ENCODE results near the gene CPTP. TPM values are rescaled to one million over a fixed set of nuclear protein-coding genes. Genes with fewer than 3 reads are reported as not detected.
A peak's percentile ranks its signal among the peaks of the same experiment; 100 is the strongest.

Gene CPTP
- total RNA-seq, 1 donor from 2014 or later: 16.3 TPM

GRCh38 chr1:1348420-1349255, 24.0 kb downstream of the CPTP start:
- DNase-seq (ENCODE audit: low read depth in 2 of 2): peak; percentile 44 to 64

DNA sequence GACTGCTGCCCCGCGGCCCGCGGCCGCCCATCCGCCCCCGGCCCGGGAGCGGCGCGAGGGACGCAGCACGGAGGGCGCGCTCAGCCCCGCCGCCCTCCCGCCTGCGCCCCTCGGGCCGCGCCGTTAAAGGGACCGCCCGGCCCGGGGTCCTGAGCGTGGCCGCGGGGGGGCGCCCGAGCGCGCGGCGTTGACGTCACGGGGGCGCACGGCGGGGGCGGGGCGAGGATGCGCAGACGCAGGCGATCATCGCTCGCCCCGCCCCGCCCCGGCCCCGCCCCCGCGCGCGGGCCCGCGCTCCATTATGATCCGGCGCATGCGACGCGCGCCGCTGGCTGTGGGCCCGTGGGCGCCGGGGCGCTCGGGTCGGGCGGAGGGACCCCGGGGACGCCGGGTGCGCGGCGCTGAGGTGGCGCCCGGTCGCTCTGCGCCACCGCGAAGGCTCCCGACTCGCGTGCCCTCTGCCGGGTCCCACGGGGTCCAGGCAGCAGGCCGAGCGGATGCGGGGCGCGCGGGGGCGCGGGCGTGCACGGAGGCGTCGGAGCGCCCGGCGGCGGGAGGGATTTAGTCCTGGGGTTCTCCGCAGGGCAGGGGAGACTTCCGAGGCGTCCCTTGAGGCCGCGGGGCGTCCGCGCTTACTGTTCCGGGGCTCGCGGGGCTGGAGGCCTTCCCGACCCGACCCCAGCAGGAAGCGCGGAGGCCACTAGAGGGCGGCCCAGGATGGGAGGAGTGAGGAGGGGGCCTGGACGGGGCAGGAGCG, 24.8 kb downstream of the CPTP start, which contains the start of gene DVL1:
TSS of gene DVL1 (minus strand) at position 163 of the 757 bp plus-strand sequence. CDS start 353 bp downstream, outside the sequence.
- peak; percentile 58 to 76 for DNase-seq (ENCODE audit: low read depth in 2 of 2)

GRCh38 chr1:1351511-1352427, 27.2 kb downstream of the CPTP start:
- DNase-seq (ENCODE audit: low read depth in 2 of 2): no peak

DNA sequence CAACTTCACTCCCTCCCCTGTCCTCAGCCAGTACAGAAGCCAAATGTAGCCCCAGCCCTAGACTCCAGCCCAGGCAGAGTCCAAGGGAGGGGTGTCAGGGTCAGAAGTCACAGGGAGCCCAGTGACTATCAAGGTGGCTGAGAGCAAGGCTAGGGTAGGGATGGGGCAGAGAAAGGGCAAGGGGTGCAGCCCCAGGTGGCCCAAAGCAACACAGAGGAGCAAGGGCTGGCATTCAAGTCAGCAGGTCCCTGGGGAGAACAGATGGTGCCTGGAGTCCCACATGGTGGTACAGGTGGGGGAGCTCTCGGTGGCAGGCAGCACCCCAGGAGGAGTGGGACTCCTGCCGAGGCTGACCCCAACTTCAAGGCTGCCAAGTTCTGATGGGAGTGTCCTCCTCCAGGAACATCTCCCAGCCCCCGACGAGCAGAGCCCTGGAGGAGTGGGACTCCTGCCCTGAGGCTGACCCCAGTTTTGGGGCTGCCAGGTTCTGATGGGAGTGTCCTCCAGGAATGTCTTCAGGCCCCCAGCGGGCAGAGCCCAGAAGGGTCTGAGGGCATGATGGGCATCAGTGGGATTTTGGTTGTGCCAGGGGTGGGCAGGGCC, 28.3 kb downstream of the CPTP start:
- no peak for DNase-seq (ENCODE audit: low read depth in 2 of 2)

- DNase-seq (ENCODE audit: low read depth in 2 of 2): no peak
These were observed 29.0 kb downstream of the CPTP start for GRCh38 chr1:1353389-1354151.

DNA sequence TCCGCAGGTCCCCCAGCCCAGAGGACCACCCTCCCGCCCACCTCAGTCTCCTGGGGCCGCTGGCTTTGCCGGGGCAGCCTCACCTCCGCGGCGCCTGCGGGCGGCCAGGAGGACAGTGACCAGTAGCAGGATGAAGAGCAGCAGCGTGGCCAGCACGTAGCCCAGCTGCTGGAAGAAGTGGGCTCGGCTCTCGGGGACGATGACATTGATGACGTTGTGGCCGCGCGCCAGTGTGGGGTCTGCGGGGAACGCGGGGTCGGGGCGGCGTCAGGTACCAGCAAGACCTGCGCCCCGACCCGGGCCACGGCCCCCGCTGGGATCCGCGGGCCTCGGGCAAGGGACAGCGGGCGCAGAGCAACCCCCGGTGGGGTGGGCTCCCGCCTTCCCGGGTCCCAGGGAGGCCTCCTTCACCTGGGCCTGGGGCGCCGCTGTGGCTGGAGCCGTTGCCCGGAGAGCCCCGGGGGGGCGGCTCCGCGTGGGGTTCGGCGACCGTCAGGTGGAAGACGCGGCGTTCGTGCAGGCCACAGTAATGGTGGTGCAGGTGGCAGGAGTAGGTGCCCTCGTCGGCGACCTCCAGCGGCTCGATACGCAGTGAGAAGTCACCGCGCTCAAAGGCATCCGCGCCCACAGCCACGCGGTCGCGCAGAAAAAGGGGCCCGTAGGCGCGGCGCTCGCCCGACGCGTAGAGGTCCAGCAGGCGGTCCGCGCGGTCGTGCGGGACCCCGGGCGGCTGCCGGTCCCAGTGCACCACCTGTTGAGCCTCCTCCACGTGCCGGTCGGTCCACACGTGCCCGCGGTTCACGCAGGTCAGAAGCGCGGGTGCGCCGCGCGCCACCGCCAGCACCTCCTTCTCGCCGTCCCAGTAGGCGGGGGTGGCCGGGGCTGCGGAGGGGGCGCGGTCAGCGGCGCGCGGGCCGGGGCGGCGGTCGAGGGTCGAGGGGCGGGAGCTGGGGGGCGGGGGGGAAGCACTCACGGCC, 30.0 kb downstream of the CPTP start:
- no peak for DNase-seq (ENCODE audit: low read depth in 2 of 2)

DNA sequence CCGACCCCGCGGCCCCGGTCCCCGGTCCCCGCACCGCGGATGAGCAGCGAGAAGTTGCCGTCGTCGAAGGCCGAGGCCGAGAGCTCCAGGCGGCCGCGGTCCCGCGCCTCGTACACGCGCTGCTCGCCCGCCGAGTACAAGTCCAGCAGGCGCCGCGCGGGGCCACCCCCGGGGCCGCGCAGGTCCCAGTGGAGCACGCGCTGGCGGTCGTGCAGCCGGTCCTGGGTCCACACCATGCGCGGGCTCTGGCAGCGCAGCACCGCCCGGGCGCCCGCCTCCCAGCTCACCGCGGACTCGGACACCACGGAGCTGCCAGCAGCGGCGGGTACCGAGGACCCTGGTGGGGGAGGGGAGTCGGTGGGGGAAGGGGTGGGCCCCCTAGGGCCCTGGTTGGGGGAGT, 30.8 kb downstream of the CPTP start:
- DNase-seq (ENCODE audit: low read depth in 2 of 2): peak; percentile 29 to 55

- no peak for DNase-seq (ENCODE audit: low read depth in 2 of 2)
These were observed 31.7 kb downstream of the CPTP start for GRCh38 chr1:1356166-1356795.

GRCh38 chr1:1356796-1357401, 32.3 kb downstream of the CPTP start:
- DNase-seq (ENCODE audit: low read depth in 2 of 2): no peak

DNA sequence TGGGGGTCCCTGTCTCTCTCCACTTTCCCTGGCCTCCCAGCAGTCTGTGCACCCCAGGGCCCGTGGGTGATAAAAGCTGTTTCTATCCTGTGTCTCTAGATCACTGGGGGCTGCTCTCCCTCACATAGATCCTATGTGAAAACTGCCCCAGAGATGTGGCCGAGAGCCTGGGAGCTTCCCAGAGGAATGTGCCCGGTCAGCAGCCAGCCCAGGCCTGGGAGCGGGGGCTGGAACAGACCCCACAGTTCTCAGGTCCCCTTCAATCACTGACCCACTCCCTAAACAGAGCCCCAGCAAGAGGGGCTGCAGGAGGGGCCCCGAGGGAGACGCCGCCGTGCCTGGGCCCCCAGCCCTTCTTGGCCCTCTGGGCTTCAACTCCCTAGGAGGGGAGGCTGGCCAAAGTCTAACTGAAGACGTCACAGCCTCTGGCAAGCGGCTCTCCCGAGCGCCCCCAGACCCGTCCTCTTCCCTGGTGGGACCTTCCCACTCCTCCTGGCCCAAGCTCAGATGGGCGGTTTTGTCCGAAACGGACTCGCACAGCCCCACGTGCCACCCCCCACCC, 33.4 kb downstream of the CPTP start:
- no peak for DNase-seq (ENCODE audit: low read depth in 2 of 2)

GRCh38 chr1:1358433-1359271, 34.0 kb downstream of the CPTP start, which contains the start of gene MXRA8:
TSS of gene MXRA8 (minus strand) at chr1:1358555. CDS start at chr1:1358504, 51 bp downstream.
- DNase-seq (ENCODE audit: low read depth in 2 of 2): no peak

GRCh38 chr1:1359308-1359663, 34.7 kb downstream of the CPTP start:
- no peak for DNase-seq (ENCODE audit: low read depth in 2 of 2)

- peak in 1 of 2 donors; percentile 61 for DNase-seq (ENCODE audit: low read depth in 2 of 2)
These were observed 35.3 kb downstream of the CPTP start for GRCh38 chr1:1359664-1360468.

DNA sequence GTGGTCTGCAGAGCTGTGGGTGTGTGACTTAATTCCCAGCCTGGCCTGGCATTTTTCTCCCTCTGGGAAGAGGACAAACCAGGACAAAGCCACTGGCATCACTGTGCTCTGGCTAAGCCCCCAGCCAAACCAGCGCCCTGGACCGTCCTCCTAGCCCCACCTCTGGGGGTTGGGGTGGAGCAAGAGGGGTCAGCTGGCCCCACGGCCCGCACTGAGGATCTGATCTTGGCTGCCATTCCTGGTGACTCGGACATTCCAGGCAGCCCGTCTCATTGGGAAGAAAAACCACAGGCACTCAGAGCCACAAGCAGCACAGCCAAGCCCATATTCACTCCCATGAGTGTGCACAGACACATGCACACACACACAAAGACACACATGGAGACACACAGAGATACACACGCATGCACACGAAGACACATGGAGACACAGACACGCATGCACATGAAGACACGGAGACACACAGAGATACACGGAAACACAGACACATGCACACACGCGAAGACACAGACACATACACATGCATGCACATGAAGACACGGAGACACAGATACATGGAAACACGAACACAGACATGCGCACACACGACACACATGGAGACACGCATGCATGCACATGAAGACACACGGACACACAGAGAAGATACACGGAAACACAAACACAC, 36.0 kb downstream of the CPTP start:
- peak in 1 of 2 donors; percentile 65 for DNase-seq (ENCODE audit: low read depth in 2 of 2)

GRCh38 chr1:1361233-1361981, 36.8 kb downstream of the CPTP start:
- DNase-seq (ENCODE audit: low read depth in 2 of 2): no peak

All from lung microvascular endothelial cell (primary cell).